Activated CD4-positive, alpha-beta T cell treated with anti-CD3 and anti-CD28 coated beads, Interleukin-2, Interleukin-6, amounts not matched to agents 100 ng/mL and 50 ng/mL, durations not matched to agents 16 hours and 8 hours (primary cell): ENCODE measurements around the gene ANKLE2.

ENCODE experiments used
- DNase-seq: peaks from one replicate; pipeline ENCODE4 v3.0.0-alpha.2; 2020

ANKLE2 gene

GRCh38 chr12:132686825-132687210 lies 74.8 kb downstream of the ANKLE2 start:
- DNase-seq, result no peak

GRCh38 chr12:132685400-132685799 lies 76.2 kb downstream of the ANKLE2 start:
- no peak for DNase-seq

GRCh38 chr12:132677492-132677891 lies 84.1 kb downstream of the ANKLE2 start:
- no peak for DNase-seq

GRCh38 chr12:132675757-132676432 lies 85.7 kb downstream of the ANKLE2 start:
- no peak for DNase-seq
